Endothelial cell (in vitro differentiated cells): Measurements from ENCODE around the gene STBD1. TPM values are rescaled to one million over a fixed set of nuclear protein-coding genes. Genes with fewer than 3 reads are reported as not detected.

Experiments
- DNase-seq: peaks from one replicate; pipeline ENCODE4 v3.0.0; 2021; ENCODE audit warnings: low spot score
- H3K27ac Mint-ChIP-seq: one replicate; pipeline ENCODE4 v1.8.0; 2021; ENCODE audit warnings: mixed read lengths, inconsistent platforms; ENCODE audit not compliant: unreplicated experiment
- H3K27me3 Mint-ChIP-seq: one replicate; pipeline ENCODE4 v1.8.0; 2021; ENCODE audit warnings: mild to moderate bottlenecking, moderate library complexity, mixed read lengths, inconsistent platforms; ENCODE audit not compliant: unreplicated experiment
- H3K36me3 Mint-ChIP-seq: one replicate; pipeline ENCODE4 v1.8.0; 2021; ENCODE audit warnings: mild to moderate bottlenecking, low read depth, mixed read lengths, inconsistent platforms; ENCODE audit not compliant: unreplicated experiment
- H3K4me1 Mint-ChIP-seq: one replicate; pipeline ENCODE4 v1.8.0; 2021; ENCODE audit warnings: mild to moderate bottlenecking, mixed read lengths, inconsistent platforms; ENCODE audit not compliant: unreplicated experiment
- H3K4me3 Mint-ChIP-seq: one replicate; pipeline ENCODE4 v1.8.0; 2021; ENCODE audit warnings: mild to moderate bottlenecking, mixed read lengths, inconsistent platforms; ENCODE audit not compliant: unreplicated experiment
- H3K9me3 Mint-ChIP-seq: one replicate; pipeline ENCODE4 v1.8.0; 2021; ENCODE audit warnings: mixed read lengths, inconsistent platforms; ENCODE audit not compliant: unreplicated experiment
- total RNA-seq: library from RNA; stranded (reverse); fragmentation: NEBNext Ultra II Directional; extraction: Animal tissue kit (Norgen Biotek cat#: 25700); gene quantifications from one replicate; pipeline ENCODE4 v1.2.1, GENCODE V29; 2021; ENCODE audit not compliant: unreplicated experiment
- TF ChIP-seq, protein P1 (sequence below): fragments of 200-600 bp; sonication (generic); IDR thresholded peaks from one replicate; pipeline ENCODE4 v1.5.0; 2021; ENCODE audit warnings: antibody characterized with exemption; ENCODE audit not compliant: unreplicated experiment

Gene STBD1
- total RNA-seq, 1 donor from 2014 or later, result 1.8 TPM

DNA sequence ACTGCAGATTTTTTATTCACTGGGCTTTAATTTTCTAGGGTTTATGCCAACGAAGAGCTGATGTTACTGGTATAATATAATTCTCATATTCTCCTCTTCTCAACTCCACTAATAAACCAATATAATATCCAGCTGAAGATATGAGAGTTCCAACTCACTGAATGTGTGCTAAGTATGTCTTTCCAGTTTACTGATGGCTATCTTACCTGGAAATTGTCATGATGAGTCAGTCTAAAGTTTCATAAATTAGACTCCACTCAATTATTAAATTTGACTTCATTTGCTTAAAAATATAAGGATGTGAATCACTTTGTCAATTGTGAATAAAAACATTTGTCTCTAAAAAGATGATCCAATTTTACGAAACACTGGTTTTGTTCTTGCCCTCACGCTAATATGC, 28.4 kb downstream of the STBD1 start:
- Mint-ChIP-seq H3K27ac (no peak overlapping the region), H3K36me3 (no peaks in the 10 kb centered on the region), H3K4me1 (no peaks in the 10 kb centered on the region), H3K4me3 (no peak overlapping the region), H3K27me3 (no peaks in the 10 kb centered on the region), H3K9me3 (no peaks in the 10 kb centered on the region)
- DNase-seq, result no peak
- TF ChIP-seq, protein P1, sequence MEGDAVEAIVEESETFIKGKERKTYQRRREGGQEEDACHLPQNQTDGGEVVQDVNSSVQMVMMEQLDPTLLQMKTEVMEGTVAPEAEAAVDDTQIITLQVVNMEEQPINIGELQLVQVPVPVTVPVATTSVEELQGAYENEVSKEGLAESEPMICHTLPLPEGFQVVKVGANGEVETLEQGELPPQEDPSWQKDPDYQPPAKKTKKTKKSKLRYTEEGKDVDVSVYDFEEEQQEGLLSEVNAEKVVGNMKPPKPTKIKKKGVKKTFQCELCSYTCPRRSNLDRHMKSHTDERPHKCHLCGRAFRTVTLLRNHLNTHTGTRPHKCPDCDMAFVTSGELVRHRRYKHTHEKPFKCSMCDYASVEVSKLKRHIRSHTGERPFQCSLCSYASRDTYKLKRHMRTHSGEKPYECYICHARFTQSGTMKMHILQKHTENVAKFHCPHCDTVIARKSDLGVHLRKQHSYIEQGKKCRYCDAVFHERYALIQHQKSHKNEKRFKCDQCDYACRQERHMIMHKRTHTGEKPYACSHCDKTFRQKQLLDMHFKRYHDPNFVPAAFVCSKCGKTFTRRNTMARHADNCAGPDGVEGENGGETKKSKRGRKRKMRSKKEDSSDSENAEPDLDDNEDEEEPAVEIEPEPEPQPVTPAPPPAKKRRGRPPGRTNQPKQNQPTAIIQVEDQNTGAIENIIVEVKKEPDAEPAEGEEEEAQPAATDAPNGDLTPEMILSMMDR, result no peak

DNA sequence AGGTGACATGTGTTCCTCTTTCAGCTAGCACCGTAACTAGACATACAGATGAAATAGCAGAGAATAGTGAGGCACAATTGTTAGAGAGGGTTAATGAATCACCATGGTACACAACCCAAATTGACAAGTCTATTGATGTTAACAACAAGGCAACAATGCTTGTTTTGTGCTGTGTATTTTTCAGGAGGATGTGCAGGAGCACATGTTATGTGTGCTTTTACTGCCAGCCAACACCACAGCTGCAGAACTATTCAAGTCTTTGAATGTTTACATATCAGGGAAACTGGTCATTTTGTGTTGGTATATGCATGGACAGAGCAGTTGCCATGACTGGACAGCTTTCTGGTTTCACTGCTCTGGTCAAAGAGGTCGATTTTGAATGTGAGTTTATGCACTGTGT, 32.8 kb downstream of the STBD1 start:
- no peaks in the 10 kb centered on the region for H3K4me1 Mint-ChIP-seq
- no peaks in the 10 kb centered on the region for H3K9me3 Mint-ChIP-seq
- H3K36me3 Mint-ChIP-seq, result no peaks in the 10 kb centered on the region
- H3K4me3 Mint-ChIP-seq, result no peak overlapping the region
- DNase-seq, result no peak
- TF ChIP-seq, protein P1, result no peak
- no peaks in the 10 kb centered on the region for H3K27me3 Mint-ChIP-seq
- H3K27ac Mint-ChIP-seq, result no peak overlapping the region

DNA sequence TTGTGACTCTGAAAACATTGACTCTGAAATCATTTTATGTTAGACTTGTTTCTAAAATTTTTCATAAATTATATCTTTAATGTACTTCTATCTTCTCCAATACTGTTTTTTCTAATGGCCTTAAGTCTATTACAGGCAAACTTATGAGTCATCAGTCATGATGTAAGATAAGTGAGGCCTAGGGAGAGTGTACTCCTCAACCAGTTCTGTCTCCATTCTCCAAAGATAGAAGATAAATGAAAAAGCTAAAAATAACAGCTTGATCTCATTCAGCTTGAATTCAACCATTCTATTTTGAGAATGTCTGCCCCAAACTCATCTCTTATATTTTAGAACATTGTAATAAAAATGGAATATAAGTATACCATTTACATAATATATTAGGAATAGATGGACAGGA, 34.5 kb downstream of the STBD1 start:
- no peaks in the 10 kb centered on the region for H3K27me3 Mint-ChIP-seq
- H3K4me1 Mint-ChIP-seq, result no peaks in the 10 kb centered on the region
- no peak overlapping the region for H3K27ac Mint-ChIP-seq
- TF ChIP-seq, protein P1, result no peak
- H3K36me3 Mint-ChIP-seq, result no peaks in the 10 kb centered on the region
- H3K9me3 Mint-ChIP-seq, result no peaks in the 10 kb centered on the region
- DNase-seq, result no peak
- no peak overlapping the region for H3K4me3 Mint-ChIP-seq

GRCh38 chr4:76342191-76342590, 35.7 kb downstream of the STBD1 start:
- Mint-ChIP-seq H3K36me3 (no peaks in the 10 kb centered on the region), H3K4me3 (no peak overlapping the region), H3K27me3 (no peaks in the 10 kb centered on the region), H3K27ac (no peak overlapping the region), H3K4me1 (no peaks in the 10 kb centered on the region), H3K9me3 (no peaks in the 10 kb centered on the region)
- TF ChIP-seq, protein P1, result no peak
- DNase-seq, result no peak

- DNase-seq, result no peak
- Mint-ChIP-seq H3K27me3 (no peaks in the 10 kb centered on the region), H3K4me1 (no peaks in the 10 kb centered on the region), H3K36me3 (no peaks in the 10 kb centered on the region), H3K4me3 (no peak overlapping the region), H3K9me3 (no peaks in the 10 kb centered on the region), H3K27ac (no peak overlapping the region)
- TF ChIP-seq, protein P1, result no peak
These were observed 36.3 kb downstream of the STBD1 start for GRCh38 chr4:76342803-76343202.
